Astrocyte (in vitro differentiated cells and primary cell): ENCODE results near the gene SEC22C.
A peak's percentile ranks its signal among the peaks of the same experiment; 100 is the strongest.

Experiments used
- EZH2 ChIP-seq: IDR thresholded peaks from 2 replicates; pipeline ENCODE4 v1.6.1; 2012; ENCODE audit warnings: mild to moderate bottlenecking, low read length, inconsistent platforms; ENCODE audit not compliant: insufficient read depth
- TF ChIP-seq, protein P1 (sequence below): IDR thresholded peaks from 2 replicates; pipeline ENCODE4 v1.5.1; 2011; ENCODE audit warnings: low read depth, mild to moderate bottlenecking, inconsistent platforms, low read length, moderate library complexity; ENCODE audit not compliant: insufficient read depth

DNA sequence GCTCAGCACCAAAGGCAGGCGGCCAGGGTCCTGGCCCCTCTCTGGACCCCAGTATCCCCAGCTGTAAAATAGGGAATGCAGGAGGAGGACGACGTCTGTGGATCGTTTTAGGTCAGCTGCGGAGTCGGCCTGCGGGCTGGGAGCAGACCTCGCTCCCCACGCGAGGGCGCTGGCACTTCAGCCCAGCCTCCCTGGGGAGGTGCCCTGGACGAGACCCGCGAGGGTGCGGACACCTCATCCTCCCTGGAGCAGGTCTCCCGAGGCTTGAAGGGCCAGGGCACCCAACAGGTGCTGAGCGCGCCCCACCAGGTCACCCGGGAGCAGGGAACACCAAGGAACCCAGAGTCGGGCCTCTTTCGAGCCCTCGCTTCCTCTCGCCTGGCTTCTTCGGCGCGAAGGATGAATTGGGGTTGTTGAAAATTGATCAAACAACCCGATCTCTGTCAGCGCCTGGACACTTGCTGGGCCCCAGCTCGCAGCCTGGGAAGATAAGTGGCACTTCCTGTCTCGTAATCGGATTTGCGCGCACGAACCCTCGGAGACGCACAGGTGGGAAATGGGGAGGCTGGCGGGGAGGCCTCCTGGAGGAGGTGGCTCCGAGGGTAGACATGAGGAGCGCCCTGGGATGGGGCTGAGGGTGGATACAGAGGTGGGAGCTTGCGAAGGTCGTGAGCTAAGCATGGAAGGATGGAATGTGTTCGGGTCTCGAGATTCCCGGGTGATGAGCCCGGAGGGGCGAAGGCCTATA is 79.9 kb downstream of the SEC22C start:
- TF ChIP-seq, protein P1, sequence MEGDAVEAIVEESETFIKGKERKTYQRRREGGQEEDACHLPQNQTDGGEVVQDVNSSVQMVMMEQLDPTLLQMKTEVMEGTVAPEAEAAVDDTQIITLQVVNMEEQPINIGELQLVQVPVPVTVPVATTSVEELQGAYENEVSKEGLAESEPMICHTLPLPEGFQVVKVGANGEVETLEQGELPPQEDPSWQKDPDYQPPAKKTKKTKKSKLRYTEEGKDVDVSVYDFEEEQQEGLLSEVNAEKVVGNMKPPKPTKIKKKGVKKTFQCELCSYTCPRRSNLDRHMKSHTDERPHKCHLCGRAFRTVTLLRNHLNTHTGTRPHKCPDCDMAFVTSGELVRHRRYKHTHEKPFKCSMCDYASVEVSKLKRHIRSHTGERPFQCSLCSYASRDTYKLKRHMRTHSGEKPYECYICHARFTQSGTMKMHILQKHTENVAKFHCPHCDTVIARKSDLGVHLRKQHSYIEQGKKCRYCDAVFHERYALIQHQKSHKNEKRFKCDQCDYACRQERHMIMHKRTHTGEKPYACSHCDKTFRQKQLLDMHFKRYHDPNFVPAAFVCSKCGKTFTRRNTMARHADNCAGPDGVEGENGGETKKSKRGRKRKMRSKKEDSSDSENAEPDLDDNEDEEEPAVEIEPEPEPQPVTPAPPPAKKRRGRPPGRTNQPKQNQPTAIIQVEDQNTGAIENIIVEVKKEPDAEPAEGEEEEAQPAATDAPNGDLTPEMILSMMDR: peak; percentile 15
- peak; percentile 79 for TF ChIP-seq EZH2
